ENCODE data around the gene PCDHB9.
A peak's percentile ranks its signal among the peaks of the same experiment; 100 is the strongest.
"Not testable (repeated sequence)": the region's sequence is repeated elsewhere in the genome, so short reads cannot be mapped to it uniquely, and the experiment has no call there.

The PCDHB9 gene

GRCh38 chr5:141184117-141184855, 2.7 kb upstream of the PCDHB9 start:
- DNase-seq = not testable (repeated sequence)

GRCh38 chr5:141188682-141189081, 1.7 kb downstream of the PCDHB9 start:
- not testable (repeated sequence) for DNase-seq

GRCh38 chr5:141189131-141189530, 2.2 kb downstream of the PCDHB9 start:
- not testable (repeated sequence) for DNase-seq

- DNase-seq = peak in 8 of 58 donors; percentile 3 to 26 (median 14)
Measured at GRCh38 chr5:141192110-141192725, 5.3 kb downstream of the PCDHB9 start, which contains the start of gene PCDHB10. Gene PCDHB10, plus strand, starts transcription at chr5:141192353. Its CDS starts 200 bp downstream, at chr5:141192553.

GRCh38 chr5:141194332-141194731, 7.4 kb downstream of the PCDHB9 start:
- not testable (repeated sequence) for DNase-seq

GRCh38 chr5:141196363-141196762, 9.4 kb downstream of the PCDHB9 start:
- DNase-seq = no peak

- DNase-seq = no peak
Measured at GRCh38 chr5:141199359-141200235, 12.6 kb downstream of the PCDHB9 start, which contains the start of gene PCDHB11. Gene PCDHB11, plus strand, starts transcription at chr5:141199627. Its CDS starts 148 bp downstream, at chr5:141199775.

GRCh38 chr5:141201126-141201525, 14.2 kb downstream of the PCDHB9 start:
- DNase-seq = not testable (repeated sequence)

GRCh38 chr5:141201646-141202045, 14.7 kb downstream of the PCDHB9 start:
- DNase-seq = not testable (repeated sequence)

- no peak for DNase-seq
Measured at GRCh38 chr5:141208478-141208877, 21.5 kb downstream of the PCDHB9 start, which contains the start of gene PCDHB12. Gene PCDHB12, plus strand, starts transcription at chr5:141208719. Its CDS starts 189 bp downstream, at chr5:141208908.

GRCh38 chr5:141210281-141210680, 23.3 kb downstream of the PCDHB9 start:
- DNase-seq = not testable (repeated sequence)

GRCh38 chr5:141210849-141211248, 23.9 kb downstream of the PCDHB9 start:
- DNase-seq = not testable (repeated sequence)

GRCh38 chr5:141213656-141214339, 26.8 kb downstream of the PCDHB9 start, which contains the start of gene PCDHB13:
Gene PCDHB13, plus strand, starts transcription at chr5:141213919. Its CDS starts 205 bp downstream, at chr5:141214124.
- DNase-seq = peak in 7 of 58 donors; percentile 1 to 12 (median 10)

GRCh38 chr5:141214583-141214982, 27.6 kb downstream of the PCDHB9 start:
- not testable (repeated sequence) for DNase-seq

- DNase-seq = not testable (repeated sequence)
Measured at GRCh38 chr5:141215504-141215903, 28.5 kb downstream of the PCDHB9 start.

GRCh38 chr5:141216035-141216434, 29.1 kb downstream of the PCDHB9 start:
- not testable (repeated sequence) for DNase-seq

GRCh38 chr5:141223112-141223783, 36.3 kb downstream of the PCDHB9 start, which contains the start of gene PCDHB14:
Gene PCDHB14, plus strand, starts transcription at chr5:141223343. Its CDS starts 163 bp downstream, at chr5:141223506.
- peak in 1 of 58 donors; percentile 1 for DNase-seq

GRCh38 chr5:141224844-141225243, 37.9 kb downstream of the PCDHB9 start:
- not testable (repeated sequence) for DNase-seq

GRCh38 chr5:141225421-141225820, 38.5 kb downstream of the PCDHB9 start:
- DNase-seq = not testable (repeated sequence)

Measured in anterior cingulate cortex (tissue), 58 donors.